HepG2 (cell line): ENCODE data around the gene SNAP25.

Experiments
- ARNT ChIP-seq: fragments of 450-650 bp; IDR thresholded peaks from 2 replicates; pipeline ENCODE4 v1.6.1; 2017
- ATF3 ChIP-seq: sonication (generic); formaldehyde crosslinking; IDR thresholded peaks from 2 replicates; pipeline ENCODE4 v1.4.0; 2020; ENCODE audit warnings: missing genetic modification reagents
- CSRNP2 ChIP-seq: sonication (generic); formaldehyde crosslinking; conservative IDR thresholded peaks from 2 replicates; pipeline ENCODE4 v1.8.0; 2022; ENCODE audit warnings: low read depth, missing genetic modification reagents
- CTCF ChIP-seq: sonication (generic); formaldehyde crosslinking; IDR thresholded peaks from 2 replicates; pipeline ENCODE4 v1.5.0; 2020; ENCODE audit warnings: mild to moderate bottlenecking, missing genetic modification reagents, moderate library complexity
- RAD21 ChIP-seq: fragments of 450-650 bp; formaldehyde crosslinking; IDR thresholded peaks from 2 replicates; pipeline ENCODE4 v1.5.0; 2020; ENCODE audit warnings: mild to moderate bottlenecking
- ZNF460 ChIP-seq: sonication (generic); formaldehyde crosslinking; IDR thresholded peaks from 2 replicates; pipeline ENCODE4 v1.5.1; 2020; ENCODE audit warnings: missing genetic modification reagents, mild to moderate bottlenecking, borderline replicate concordance
- ZNF609 ChIP-seq: sonication (generic); formaldehyde crosslinking; IDR thresholded peaks from 2 replicates; pipeline ENCODE4 v1.4.0; 2020; ENCODE audit warnings: mild to moderate bottlenecking, missing genetic modification reagents, borderline replicate concordance

GRCh38 chr20:10259166-10259565 is 40.5 kb downstream of the SNAP25 start:
- TF ChIP-seq RAD21 (CRISPR knock-in tag): no peak
- TF ChIP-seq CTCF: no peak
- no peak for TF ChIP-seq ZNF460
- TF ChIP-seq ATF3 (CRISPR knock-in tag): no peak
- no peak for TF ChIP-seq ZNF609
- TF ChIP-seq CSRNP2 (CRISPR knock-in tag): no peak
- TF ChIP-seq ARNT: no peak
